CD4-positive, alpha-beta memory T cell (primary cell): ENCODE data around the gene TMEM252. TPM values are rescaled to one million over a fixed set of nuclear protein-coding genes. Genes with fewer than 3 reads are reported as not detected.

ENCODE experiments used
- CTCF ChIA-PET: fragments of 350-600 bp; sonication (Branson Sonifier 250); formaldehyde crosslinking; loops from one replicate; lab custom pipeline; 2021; ENCODE audit warnings: inconsistent platforms; ENCODE audit not compliant: partially characterized antibody; lab: Charles Lee
- POLR2A ChIA-PET: fragments of 350-600 bp; sonication (Branson Sonifier 250); formaldehyde crosslinking; loops from one replicate; lab custom pipeline; 2021; ENCODE audit not compliant: partially characterized antibody; lab: Charles Lee
- DNase-seq, 5 donors: peaks; one replicate each; pipeline versions ENCODE4 v3.0.0 to v3.0.0-alpha.2; 2020 to 2022; ENCODE audit warnings: mixed read lengths in 1 of 5
- H3K27ac ChIP-seq: one replicate; pipeline ENCODE4 v1.7.0; 2013; ENCODE audit warnings: low read depth, low read length
- H3K27me3 ChIP-seq: 2 replicates; pipeline ENCODE4 v1.7.0; 2013; ENCODE audit warnings: mild to moderate bottlenecking, low read length, moderate library complexity; ENCODE audit not compliant: insufficient read depth
- H3K36me3 ChIP-seq: 2 replicates; pipeline ENCODE4 v1.7.0; 2013; ENCODE audit warnings: mild to moderate bottlenecking, low read length, moderate library complexity; ENCODE audit not compliant: insufficient read depth
- H3K4me1 ChIP-seq: 2 replicates; pipeline ENCODE4 v1.7.0; 2013; ENCODE audit warnings: mild to moderate bottlenecking, low read length, moderate library complexity; ENCODE audit not compliant: insufficient read depth
- H3K4me3 ChIP-seq, 2 donors: one replicate each; pipeline ENCODE4 v1.7.0; 2013; ENCODE audit warnings: low read length in 2 of 2, mild to moderate bottlenecking in 1 of 2
- H3K9me3 ChIP-seq, 2 donors: one replicate each; pipeline ENCODE4 v1.7.0; 2013; ENCODE audit warnings: low read length in 2 of 2, control low read depth in 1 of 2; ENCODE audit not compliant: control insufficient read depth in 1 of 2
- H3K27ac Mint-ChIP-seq, 7 donors: one replicate each; pipeline ENCODE4 v1.8.0; 2020 to 2021; ENCODE audit warnings: mixed read lengths in 7 of 7, mild to moderate bottlenecking in 6 of 7, inconsistent platforms in 3 of 7, moderate library complexity in 3 of 7
- H3K27me3 Mint-ChIP-seq, 2 donors: one replicate each; pipeline ENCODE4 v1.8.0; 2020 to 2021; ENCODE audit warnings: mixed read lengths in 2 of 2
- H3K36me3 Mint-ChIP-seq, 2 donors: one replicate each; pipeline ENCODE4 v1.8.0; 2020 to 2021; ENCODE audit warnings: mixed read lengths in 2 of 2, inconsistent platforms in 1 of 2, mild to moderate bottlenecking in 1 of 2
- H3K4me1 Mint-ChIP-seq, 4 donors: one replicate each; pipeline ENCODE4 v1.8.0; 2020 to 2021; ENCODE audit warnings: mixed read lengths in 4 of 4, mild to moderate bottlenecking in 1 of 4
- H3K4me3 Mint-ChIP-seq, 8 donors: one replicate each; pipeline ENCODE4 v1.8.0; 2020 to 2021; ENCODE audit warnings: mixed read lengths in 8 of 8, mild to moderate bottlenecking in 7 of 8, moderate library complexity in 6 of 8, inconsistent platforms in 3 of 8
- H3K9me3 Mint-ChIP-seq, 8 donors: one replicate each; pipeline ENCODE4 v1.8.0; 2020 to 2021; ENCODE audit warnings: mixed read lengths in 8 of 8, mild to moderate bottlenecking in 5 of 8, inconsistent platforms in 3 of 8, moderate library complexity in 1 of 8
- intact Hi-C: fragments of 100-400 bp; cut with micrococcal nuclease; formaldehyde crosslinking; loops from one replicate; pipeline ENCODE4 v1.15.1; 2023
- polyA plus RNA-seq, 2 donors: library from polyadenylated mRNA; unstranded; fragments of 300-500 nt; fragmentation: Illumina TruSeq; gene quantifications; one replicate each; pipeline ENCODE4 v1.2.3, GENCODE V29; 2021
- total RNA-seq, 2 experiments: library from RNA; stranded (reverse); gene quantifications; one replicate each; pipeline ENCODE4 v1.2.3, GENCODE V29; 2021

TMEM252 gene
- total and polyA plus RNA-seq, 4 experiments from 2014 or later = not detected

- no peaks in the 10 kb centered on the region for H3K4me1 Mint-ChIP-seq
- ChIA-PET CTCF (no interaction called here), POLR2A (no interaction called here)
- no peak overlapping the region for H3K4me3 Mint-ChIP-seq
- no peak overlapping the region for H3K27ac Mint-ChIP-seq
- no peaks in the 10 kb centered on the region for H3K36me3 Mint-ChIP-seq
- peaks cover 0 to 8% (median 6%) of the 10 kb centered on the region in 8 donors for H3K9me3 Mint-ChIP-seq
- Histone ChIP-seq H3K36me3 (no peaks in the 10 kb centered on the region), H3K27me3 (no peaks in the 10 kb centered on the region), H3K27ac (no peak overlapping the region), H3K4me3 (no peak overlapping the region), H3K9me3 (no peaks in the 10 kb centered on the region), H3K4me1 (no peaks in the 10 kb centered on the region)
- intact Hi-C loops = no loop called here
- peaks cover 0 to 11% of the 10 kb centered on the region in 2 donors for H3K27me3 Mint-ChIP-seq
- DNase-seq = no peak
These were observed 17.7 kb downstream of the TMEM252 start for GRCh38 chr9:68522954-68523353.

- Histone ChIP-seq H3K4me1 (no peaks in the 10 kb centered on the region), H3K4me3 (no peak overlapping the region), H3K27me3 (no peaks in the 10 kb centered on the region), H3K9me3 (no peaks in the 10 kb centered on the region), H3K36me3 (no peaks in the 10 kb centered on the region), H3K27ac (no peak overlapping the region)
- H3K27me3 Mint-ChIP-seq = peaks cover 0 to 14% of the 10 kb centered on the region in 2 donors
- ChIA-PET POLR2A (no interaction called here), CTCF (no interaction called here)
- H3K9me3 Mint-ChIP-seq = peaks cover 0 to 11% (median 7%) of the 10 kb centered on the region in 8 donors
- H3K4me3 Mint-ChIP-seq = no peak overlapping the region
- no peaks in the 10 kb centered on the region for H3K36me3 Mint-ChIP-seq
- intact Hi-C loops = no loop called here
- H3K4me1 Mint-ChIP-seq = no peaks in the 10 kb centered on the region
- DNase-seq = no peak
- H3K27ac Mint-ChIP-seq = no peak overlapping the region
These were observed 18.6 kb downstream of the TMEM252 start for GRCh38 chr9:68522131-68522530.

- Histone ChIP-seq H3K36me3 (no peaks in the 10 kb centered on the region), H3K27ac (no peak overlapping the region), H3K4me1 (no peaks in the 10 kb centered on the region), H3K9me3 (no peaks in the 10 kb centered on the region), H3K4me3 (no peak overlapping the region), H3K27me3 (no peaks in the 10 kb centered on the region)
- Mint-ChIP-seq H3K4me1 (no peaks in the 10 kb centered on the region), H3K4me3 (no peak overlapping the region), H3K36me3 (no peaks in the 10 kb centered on the region), H3K27ac (no peak overlapping the region), H3K9me3 (peaks cover 0 to 11% (median 7%) of the 10 kb centered on the region in 8 donors), H3K27me3 (peaks cover 7 to 8% of the 10 kb centered on the region in 2 donors)
- POLR2A ChIA-PET = no interaction called here
- no peak for DNase-seq
- CTCF ChIA-PET = no interaction called here
- intact Hi-C loops = no loop called here
These were observed 25.2 kb downstream of the TMEM252 start for GRCh38 chr9:68515326-68516017.

GRCh38 chr9:68513981-68514380 lies 26.7 kb downstream of the TMEM252 start:
- intact Hi-C loops = no loop called here
- Mint-ChIP-seq H3K36me3 (peaks cover 0 to 5% of the 10 kb centered on the region in 2 donors), H3K9me3 (peaks cover 0 to 15% (median 7%) of the 10 kb centered on the region in 8 donors), H3K27me3 (peaks cover 10% of the 10 kb centered on the region in 2 donors), H3K4me3 (no peak overlapping the region), H3K4me1 (no peaks in the 10 kb centered on the region), H3K27ac (no peak overlapping the region)
- no peaks in the 10 kb centered on the region for H3K27me3 ChIP-seq
- no peak overlapping the region for H3K4me3 ChIP-seq
- no peaks in the 10 kb centered on the region for H3K4me1 ChIP-seq
- no peaks in the 10 kb centered on the region for H3K9me3 ChIP-seq
- DNase-seq = no peak
- ChIA-PET POLR2A (no interaction called here), CTCF (no interaction called here)
- H3K27ac ChIP-seq = no peak overlapping the region
- no peaks in the 10 kb centered on the region for H3K36me3 ChIP-seq

GRCh38 chr9:68513385-68513784 lies 27.3 kb downstream of the TMEM252 start:
- no peak for DNase-seq
- CTCF ChIA-PET = no interaction called here
- no peak overlapping the region for H3K27ac ChIP-seq

GRCh38 chr9:68509689-68510088 lies 31.0 kb downstream of the TMEM252 start:
- Histone ChIP-seq H3K27ac (no peak overlapping the region), H3K4me3 (no peak overlapping the region), H3K4me1 (no peaks in the 10 kb centered on the region), H3K36me3 (no peaks in the 10 kb centered on the region), H3K27me3 (no peaks in the 10 kb centered on the region), H3K9me3 (no peaks in the 10 kb centered on the region)
- peaks cover 0 to 6% (median 0%) of the 10 kb centered on the region in 8 donors for H3K9me3 Mint-ChIP-seq
- H3K27ac Mint-ChIP-seq = no peak overlapping the region
- ChIA-PET CTCF (interaction anchor here (1.7 kb wide), 1 partner anchor 51 kb away, joined by 6 read pairs; no protein-coding TSS in a partner anchor), POLR2A (no interaction called here)
- peaks cover 0 to 5% of the 10 kb centered on the region in 2 donors for H3K36me3 Mint-ChIP-seq
- H3K4me3 Mint-ChIP-seq = no peak overlapping the region
- H3K4me1 Mint-ChIP-seq = no peaks in the 10 kb centered on the region
- intact Hi-C loops = no loop called here
- peaks cover 4 to 10% of the 10 kb centered on the region in 2 donors for H3K27me3 Mint-ChIP-seq
- no peak for DNase-seq

More at GRCh38 chr9:68513385-68513784, 27.3 kb downstream of the TMEM252 start:
- peaks cover 0 to 5% of the 10 kb centered on the region in 2 donors for H3K36me3 Mint-ChIP-seq
- no peak overlapping the region for H3K27ac Mint-ChIP-seq
- POLR2A ChIA-PET = no interaction called here
- H3K4me1 Mint-ChIP-seq = no peaks in the 10 kb centered on the region
- H3K27me3 ChIP-seq = no peaks in the 10 kb centered on the region
- no peaks in the 10 kb centered on the region for H3K4me1 ChIP-seq
- H3K4me3 Mint-ChIP-seq = no peak overlapping the region
- H3K4me3 ChIP-seq = no peak overlapping the region
- H3K36me3 ChIP-seq = no peaks in the 10 kb centered on the region
- intact Hi-C loops = no loop called here
- H3K27me3 Mint-ChIP-seq = peaks cover 8 to 10% of the 10 kb centered on the region in 2 donors
- no peaks in the 10 kb centered on the region for H3K9me3 ChIP-seq
- peaks cover 0 to 11% (median 5%) of the 10 kb centered on the region in 8 donors for H3K9me3 Mint-ChIP-seq

- Mint-ChIP-seq H3K4me3 (no peak overlapping the region), H3K36me3 (peaks cover 0 to 5% of the 10 kb centered on the region in 2 donors), H3K9me3 (peaks cover 0 to 6% (median 0%) of the 10 kb centered on the region in 8 donors), H3K4me1 (no peaks in the 10 kb centered on the region), H3K27me3 (peaks cover 8 to 15% of the 10 kb centered on the region in 2 donors), H3K27ac (no peak overlapping the region)
- intact Hi-C loops = no loop called here
- ChIA-PET POLR2A (no interaction called here), CTCF (interaction anchor here (1.7 kb wide), 2 partner anchors 52 to 166 kb away, joined by 5 to 6 read pairs; no protein-coding TSS in a partner anchor)
- DNase-seq = no peak
- no peak overlapping the region for H3K4me3 ChIP-seq
- H3K4me1 ChIP-seq = no peaks in the 10 kb centered on the region
- H3K27me3 ChIP-seq = no peaks in the 10 kb centered on the region
- no peaks in the 10 kb centered on the region for H3K9me3 ChIP-seq
- no peak overlapping the region for H3K27ac ChIP-seq
- H3K36me3 ChIP-seq = no peaks in the 10 kb centered on the region
These were observed 32.1 kb downstream of the TMEM252 start for GRCh38 chr9:68508547-68508946.
